ENCODE results near the gene YPEL4.

GRCh38 chr11:57635246-57635645, 14.5 kb downstream of the YPEL4 start:
- TF ChIP-seq CTCF (conservative IDR thresholded peaks at IDR 0.05; ENCODE audit: low read length) (no peak), EZH2phosphoT487 (IDR thresholded peaks at IDR 0.05; ENCODE audit: borderline replicate concordance) (no peak)
